Hepatic stellate cell (primary cell): ENCODE data around the gene RNPEPL1.
"Not testable (repeated sequence)": the region's sequence is repeated elsewhere in the genome, so short reads cannot be mapped to it uniquely, and the experiment has no call there.

Experiments used
- DNase-seq: peaks from one replicate; pipeline ENCODE4 v3.0.0; 2011; ENCODE audit warnings: low spot score

The RNPEPL1 gene, protein sequence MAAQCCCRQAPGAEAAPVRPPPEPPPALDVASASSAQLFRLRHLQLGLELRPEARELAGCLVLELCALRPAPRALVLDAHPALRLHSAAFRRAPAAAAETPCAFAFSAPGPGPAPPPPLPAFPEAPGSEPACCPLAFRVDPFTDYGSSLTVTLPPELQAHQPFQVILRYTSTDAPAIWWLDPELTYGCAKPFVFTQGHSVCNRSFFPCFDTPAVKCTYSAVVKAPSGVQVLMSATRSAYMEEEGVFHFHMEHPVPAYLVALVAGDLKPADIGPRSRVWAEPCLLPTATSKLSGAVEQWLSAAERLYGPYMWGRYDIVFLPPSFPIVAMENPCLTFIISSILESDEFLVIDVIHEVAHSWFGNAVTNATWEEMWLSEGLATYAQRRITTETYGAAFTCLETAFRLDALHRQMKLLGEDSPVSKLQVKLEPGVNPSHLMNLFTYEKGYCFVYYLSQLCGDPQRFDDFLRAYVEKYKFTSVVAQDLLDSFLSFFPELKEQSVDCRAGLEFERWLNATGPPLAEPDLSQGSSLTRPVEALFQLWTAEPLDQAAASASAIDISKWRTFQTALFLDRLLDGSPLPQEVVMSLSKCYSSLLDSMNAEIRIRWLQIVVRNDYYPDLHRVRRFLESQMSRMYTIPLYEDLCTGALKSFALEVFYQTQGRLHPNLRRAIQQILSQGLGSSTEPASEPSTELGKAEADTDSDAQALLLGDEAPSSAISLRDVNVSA

DNA sequence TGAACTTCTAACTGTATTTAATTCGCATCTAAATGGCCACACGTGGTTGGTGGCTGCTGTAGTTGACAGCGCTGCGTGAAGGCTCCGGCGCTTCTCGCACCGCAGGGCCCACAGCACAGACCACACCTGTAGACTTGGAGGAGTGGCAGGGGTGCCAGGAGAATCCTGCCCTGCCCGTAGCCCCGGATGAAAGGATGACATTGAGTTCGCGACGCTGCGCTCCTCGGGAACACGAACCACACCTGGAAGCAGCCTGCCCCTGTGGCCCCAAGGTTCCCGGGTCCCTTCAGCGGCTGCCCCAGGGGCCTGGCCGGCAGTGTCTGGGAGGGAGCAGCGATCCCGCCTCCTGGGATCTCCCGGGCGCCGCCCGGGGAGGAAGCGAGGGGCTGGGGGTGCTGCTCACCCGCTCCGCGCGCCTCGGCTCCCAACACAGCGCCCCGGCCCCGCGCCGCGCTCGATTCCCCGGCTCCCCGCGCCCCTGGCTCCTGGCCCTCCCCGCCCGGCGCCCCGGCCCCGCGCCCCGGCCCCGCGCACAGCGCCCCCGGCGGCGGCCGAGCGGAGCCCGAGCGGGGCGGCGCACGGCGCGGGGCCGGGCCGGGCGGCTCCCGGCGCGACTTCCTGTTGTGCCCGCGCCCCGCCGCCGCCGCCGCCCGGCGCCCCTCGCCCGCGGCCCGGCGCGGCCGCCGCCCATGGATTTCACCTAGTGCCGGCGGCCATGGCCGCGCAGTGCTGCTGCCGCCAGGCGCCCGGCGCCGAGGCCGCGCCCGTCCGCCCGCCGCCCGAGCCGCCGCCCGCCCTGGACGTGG lies at the start of gene RNPEPL1:
Gene RNPEPL1 (plus strand): TSS at position 613 of the 806 bp plus-strand sequence. CDS start 103 bp downstream, at position 716.
- peak; percentile 61 for DNase-seq

DNA sequence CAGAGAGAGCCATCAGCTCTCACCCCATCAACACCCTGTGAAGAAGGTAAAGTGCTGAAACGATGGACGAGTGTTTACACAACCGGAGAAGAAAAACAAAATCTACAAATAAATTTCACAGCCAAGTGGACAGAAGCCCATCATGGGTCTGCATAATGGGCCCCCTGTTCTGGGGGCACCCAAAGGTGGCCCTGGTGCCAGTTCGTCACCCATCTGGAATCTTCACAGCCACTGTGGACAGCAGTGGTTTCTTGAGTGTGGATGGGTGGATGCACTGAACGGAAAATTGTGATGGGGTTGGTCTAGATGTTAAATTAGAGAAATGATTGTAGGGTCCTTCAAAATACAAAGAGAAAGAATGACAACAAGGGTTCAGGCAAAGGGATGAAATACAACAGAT lies 49.3 kb upstream of the RNPEPL1 start:
- no peak for DNase-seq

DNA sequence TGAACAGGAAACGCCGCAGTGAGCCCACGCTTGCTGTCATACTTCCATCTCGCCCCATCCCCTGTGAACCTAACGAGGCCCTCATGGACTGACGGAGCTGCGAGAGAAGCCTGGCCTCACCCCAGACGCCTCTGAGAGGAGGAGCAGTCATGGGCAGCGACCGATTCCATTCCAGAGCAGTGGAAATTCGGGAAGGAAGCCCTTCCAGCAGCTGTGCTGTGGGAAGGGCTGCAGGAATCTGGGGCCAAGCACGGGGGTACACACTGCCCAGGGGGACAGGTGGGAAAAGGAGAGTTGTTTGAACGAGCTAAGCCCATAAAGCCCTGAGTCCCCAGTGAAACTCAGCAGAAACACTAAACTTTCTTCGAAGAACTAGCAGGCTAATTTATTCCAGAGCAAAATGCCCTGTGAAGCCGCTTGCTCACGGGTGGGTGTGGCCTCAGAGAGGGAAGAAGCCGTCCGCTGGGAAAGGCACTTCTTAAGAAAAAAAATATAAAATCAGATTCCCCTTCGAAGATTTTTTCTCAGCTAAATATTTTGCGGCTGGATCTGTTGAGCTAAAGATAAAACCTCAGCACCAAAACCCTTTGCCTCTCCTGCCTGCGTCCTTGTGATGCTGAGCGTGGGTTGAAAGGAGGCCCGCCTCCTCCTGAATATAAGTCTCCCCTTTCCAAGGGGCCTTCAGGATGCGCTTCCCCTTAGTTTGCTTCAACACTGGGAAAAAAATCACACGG lies 48.7 kb upstream of the RNPEPL1 start:
- DNase-seq = no peak

DNA sequence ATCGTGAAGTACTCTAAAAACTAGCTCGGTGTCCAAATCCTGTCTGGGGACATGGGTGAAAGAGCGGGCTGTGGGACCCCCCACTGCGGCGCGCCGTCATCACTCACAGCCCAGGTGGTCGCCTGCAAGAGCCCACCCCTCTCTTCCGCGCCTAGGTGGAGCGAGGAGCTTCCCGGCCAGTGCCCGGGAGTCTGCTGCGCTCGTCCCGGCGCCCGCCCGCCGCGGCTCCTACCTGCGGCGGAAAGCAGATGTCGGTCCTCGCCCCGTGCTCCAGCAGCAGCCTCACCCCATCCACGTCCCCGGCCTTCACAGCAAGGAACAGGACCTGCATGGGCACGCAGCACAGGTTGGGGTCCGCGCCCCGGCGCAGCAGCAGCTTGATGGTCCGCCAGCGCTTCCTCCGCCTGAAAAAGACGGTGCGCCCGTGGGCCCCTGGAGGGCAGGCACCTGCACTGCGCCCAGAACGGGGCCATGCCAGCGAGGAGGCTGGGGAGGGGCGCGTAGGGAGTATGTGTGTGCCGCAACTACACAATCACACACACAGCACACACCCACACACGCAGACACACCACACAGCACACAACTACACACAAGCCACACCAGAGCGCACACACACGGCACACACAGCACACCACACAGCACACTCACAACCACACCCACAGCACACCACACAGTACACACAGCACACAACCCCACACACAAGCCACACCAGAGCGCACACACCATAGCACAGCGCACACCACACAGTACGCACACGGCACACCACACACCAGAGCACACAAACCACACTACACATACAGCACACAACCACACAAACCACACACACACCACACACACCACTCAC lies 47.9 kb upstream of the RNPEPL1 start:
- no peak for DNase-seq

DNA sequence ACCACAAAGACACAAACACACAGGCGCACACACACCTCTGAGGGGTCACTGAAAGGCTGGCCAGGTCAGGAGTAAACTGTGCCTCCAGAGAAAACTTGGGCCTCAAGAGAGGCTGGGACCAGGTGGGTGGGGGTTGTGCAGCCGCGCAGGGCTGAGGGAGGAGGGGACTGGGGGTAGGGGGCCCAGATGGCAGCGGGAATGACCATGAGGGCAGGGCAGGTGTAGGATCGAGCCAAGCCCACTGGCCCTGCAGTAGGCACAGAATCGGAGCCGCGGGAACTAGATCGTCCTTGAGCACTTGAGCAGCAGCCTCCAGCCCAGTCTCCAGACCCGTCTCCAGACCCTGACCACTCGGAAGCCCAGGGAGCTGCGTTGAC lies 47.3 kb upstream of the RNPEPL1 start:
- no peak for DNase-seq

DNA sequence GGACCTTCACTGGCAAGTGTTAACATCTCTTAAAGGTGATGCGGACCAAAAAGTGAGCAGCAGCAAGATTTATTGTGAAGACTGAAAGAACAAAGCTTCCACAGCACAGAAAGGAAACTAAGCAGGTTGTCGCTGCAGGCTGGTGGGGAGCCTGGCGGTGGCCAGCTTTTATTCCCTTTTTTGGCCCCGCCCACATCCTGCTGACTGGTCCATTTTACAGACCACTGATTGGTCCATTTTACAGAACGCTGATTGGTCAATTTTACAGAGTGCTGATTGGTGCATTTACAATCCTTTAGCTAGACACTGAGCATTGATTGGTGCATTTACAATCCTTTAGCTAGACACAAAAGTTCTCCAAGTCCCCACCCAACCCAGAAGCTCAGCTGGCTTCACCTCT lies 46.4 kb upstream of the RNPEPL1 start:
- DNase-seq = not testable (repeated sequence)

DNA sequence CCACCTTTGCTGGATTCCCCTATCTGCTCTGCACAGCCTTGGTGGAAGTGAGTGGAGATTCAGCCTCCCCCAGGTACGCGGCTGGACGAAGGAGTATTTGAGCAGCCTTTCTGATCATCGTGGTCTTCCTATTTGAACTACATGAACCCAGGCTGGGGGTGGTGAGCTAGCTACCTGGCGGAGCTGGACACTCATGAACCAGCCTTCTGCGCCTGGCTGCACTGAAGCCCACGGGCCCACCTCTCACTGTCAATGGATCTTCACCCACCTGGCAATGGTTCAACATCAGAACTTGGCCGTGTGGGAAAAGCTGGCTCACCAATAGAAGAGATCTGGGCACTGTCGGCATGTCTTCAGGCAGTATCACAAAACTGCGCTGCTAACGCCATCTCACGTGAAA lies 45.9 kb upstream of the RNPEPL1 start:
- no peak for DNase-seq

DNA sequence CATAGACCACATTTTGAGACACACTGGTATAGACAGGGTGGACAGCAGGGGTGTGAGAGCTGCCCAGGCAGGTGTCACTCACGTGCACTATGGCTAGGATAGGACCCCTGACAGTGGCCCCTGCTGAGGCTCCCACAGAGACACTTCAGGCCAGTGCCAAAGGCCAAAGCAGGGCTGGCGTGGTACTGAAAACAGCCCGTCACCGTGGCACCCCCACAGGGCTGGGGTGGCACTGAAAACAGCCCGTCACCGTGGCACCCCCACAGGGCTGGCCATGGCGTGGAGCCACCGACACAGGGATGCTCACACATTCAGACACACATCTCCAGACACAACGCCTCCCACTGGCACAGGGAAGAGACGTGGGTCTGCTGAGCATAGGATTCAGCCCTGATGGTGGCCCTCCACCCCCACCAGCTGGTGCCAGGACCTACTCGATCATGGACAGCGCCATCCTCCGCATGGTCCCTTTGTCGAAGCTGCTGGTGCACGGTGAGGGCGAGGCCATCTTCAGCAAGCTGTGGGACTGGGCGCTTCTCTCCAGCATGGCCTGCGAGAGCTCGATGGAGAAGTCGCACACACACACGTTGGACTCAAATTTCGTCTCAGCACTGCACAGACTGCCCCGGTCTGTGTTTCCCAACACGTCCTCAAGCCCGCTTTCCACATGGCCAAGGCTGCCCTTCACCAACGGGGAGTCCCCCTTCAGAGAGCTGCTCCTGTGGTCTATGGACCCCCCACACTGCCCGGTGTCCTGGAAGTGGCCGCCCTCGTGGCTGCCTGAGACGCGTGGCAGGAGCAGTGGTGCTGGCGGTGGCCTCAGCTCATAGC lies 44.6 kb upstream of the RNPEPL1 start:
- DNase-seq = no peak

DNA sequence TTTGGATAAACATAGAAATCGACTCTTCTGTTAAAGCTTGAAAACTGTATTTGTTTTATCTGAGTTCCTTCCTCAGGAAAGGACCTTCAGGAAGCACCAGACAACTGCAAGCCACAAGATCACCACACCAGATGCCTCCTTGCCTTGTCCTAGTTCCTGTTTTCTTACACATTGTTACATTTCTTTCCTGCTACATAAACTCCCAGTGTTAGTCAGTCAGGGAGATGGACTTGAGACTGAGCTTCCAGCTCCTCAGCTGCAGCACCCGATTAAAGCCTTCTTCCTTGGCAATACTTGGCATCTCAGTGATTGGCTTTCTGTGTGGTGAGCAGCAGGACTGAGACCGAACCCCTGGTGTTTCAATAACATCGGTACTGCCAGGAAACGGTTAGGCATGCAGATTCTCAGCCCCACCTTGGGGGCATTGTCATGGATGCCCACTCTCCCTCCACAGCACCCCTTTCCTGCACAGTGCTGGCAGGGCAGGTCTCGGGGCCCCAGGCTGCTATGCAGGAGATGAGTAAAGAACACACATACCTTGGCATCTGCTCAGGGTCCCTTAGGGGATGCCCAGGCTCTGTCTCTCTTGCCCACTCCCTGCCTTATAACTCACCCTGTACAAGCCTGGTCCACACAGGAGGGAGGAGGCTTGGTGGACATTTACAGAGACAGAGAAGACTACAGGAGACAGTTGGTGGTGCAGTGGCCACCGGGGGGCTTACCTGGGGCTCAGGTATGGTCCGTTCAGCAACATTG lies 43.1 kb upstream of the RNPEPL1 start:
- DNase-seq = no peak

DNA sequence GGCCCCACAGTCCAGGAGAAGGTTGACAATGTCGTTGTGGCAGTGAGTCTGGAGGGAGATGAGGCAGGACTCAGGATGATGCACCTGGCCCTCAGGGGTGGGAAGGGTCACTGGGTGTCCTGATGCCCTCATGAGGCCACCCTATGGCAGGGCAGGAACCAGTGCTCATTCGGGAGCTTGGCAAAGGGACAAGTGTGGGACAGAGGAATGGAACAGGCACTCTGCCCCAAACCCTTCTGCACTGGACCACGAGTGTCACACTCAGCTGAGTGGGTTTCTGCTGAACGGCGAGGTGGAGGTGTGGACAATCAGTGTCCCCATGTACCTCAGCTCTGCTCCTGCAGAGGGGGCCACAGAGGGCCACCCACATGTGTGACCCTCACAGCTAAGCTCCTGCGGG lies 42.5 kb upstream of the RNPEPL1 start:
- no peak for DNase-seq

DNA sequence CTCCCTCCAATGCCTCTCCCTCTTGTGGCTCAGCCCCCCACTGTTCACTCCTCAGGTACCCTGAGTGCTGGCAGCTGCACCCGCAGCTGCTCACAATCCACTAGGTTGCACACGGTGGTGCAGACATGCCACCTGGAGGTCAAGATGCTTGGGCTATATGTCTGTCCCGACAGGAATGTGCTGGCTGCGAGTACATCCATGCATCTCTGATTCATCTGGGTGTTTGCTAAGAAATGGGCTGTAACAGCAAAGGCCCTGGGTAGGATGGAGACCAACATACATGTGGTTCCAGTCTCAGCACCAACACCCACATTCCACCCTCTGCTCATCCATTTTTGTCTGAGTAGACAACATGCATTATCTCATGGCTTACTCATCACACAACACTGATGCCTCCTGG lies 41.8 kb upstream of the RNPEPL1 start:
- no peak for DNase-seq

DNA sequence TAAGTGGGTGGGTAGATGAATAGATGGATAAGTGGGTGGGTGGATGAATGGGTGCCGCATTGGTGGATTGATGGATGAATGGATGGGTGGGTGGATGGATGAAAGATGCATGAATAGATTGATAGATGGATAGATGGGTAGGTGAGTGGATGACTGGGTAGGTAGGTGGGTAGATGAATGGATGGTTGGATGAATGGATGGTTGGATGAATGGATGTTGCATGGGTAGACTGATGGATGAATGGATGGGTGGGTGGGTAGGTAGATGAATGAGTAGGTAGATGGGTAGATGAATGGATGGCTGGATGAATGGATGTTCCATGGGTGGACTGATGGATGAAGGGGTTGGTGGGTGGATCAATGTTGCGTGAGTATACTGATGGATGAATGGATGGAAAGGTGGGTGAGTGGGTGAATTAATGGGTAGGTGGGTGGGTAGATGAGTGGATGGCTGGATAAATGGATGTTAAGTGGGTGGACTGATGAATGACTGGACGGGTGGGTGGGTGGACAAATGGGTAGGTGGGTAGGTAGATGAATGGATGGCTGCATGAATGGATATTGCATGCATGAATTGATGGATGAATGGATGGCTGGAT lies 41.0 kb upstream of the RNPEPL1 start:
- no peak for DNase-seq

DNA sequence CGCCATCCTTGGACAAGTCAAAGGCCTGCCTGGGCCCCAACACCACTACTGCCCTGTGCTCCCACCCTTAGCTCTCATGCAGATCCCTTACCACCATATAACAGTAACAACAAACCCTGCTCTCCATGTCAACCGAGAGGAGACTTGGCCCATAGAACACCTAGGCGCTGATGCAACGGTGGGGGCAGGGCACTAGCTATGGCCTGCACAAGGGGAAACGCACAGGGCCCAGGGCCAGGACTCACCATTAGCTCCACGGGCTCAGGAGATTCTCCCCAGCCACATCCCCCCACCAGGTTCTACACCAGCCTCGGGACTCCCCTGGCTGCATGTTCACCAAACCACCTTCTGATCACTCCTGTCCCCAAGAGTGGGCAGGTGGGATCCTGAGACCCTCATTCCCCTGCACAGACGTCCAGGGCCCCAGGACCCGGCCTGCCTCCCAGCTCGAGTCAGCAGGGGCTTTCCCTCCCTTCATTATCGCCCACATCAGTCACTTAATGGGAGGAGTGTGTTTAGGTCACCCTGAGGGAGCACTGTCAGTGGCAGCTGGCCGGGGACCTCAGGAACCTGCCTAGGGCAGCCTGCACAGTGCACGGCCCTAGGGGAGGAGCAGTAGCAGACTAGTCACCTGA lies 39.8 kb upstream of the RNPEPL1 start:
- no peak for DNase-seq

DNA sequence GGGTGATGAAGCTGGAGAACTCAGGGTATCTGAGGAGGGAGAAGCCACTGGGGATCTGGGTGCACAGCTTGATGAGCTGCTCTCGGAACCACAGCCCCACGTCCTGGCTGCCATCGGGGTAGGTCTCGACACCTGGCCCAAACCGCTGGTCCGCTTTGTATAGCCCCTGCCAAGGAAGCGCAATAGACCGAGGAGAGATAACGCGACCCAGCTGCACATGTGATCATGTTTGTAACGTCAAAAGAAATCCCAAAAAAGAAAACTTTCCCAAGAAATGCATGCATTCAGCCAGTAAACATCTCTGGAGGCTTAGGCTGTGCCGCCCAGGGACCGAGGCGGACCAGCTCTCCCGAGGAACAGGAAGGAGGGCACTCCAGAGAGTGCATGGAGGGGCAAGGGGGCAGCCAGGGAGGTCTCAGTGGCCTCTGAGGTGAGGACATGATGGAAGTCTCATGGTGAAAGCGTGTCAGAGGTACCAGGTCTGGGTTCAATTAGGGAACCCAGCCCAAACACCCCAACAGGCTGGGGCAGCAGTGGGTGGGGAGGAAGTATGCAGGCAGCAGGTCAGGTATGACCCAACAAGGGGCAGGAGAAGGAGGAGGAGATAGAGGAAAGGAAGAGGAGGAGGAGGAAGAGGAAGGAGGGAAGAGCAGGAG lies 38.8 kb upstream of the RNPEPL1 start:
- DNase-seq = no peak

DNA sequence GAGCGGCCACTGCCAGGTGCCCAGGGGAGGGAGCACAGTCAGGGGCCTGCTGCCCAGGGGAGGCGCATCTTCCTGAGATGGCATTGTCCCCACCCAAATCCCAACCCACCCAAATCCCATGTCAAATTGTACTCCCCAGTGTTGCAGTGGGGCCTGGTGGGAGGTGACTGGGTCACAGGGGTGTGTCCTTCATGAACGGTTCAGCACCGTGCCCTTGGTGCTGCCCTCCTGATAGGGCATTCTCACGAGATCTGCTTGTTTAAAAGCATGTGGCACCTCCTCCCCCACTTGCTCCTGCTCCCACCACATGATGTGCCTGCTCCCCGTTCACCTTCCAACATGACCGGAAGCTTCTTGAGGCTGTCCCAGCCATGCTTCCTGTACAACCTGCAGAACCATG lies 38.1 kb upstream of the RNPEPL1 start:
- no peak for DNase-seq

DNA sequence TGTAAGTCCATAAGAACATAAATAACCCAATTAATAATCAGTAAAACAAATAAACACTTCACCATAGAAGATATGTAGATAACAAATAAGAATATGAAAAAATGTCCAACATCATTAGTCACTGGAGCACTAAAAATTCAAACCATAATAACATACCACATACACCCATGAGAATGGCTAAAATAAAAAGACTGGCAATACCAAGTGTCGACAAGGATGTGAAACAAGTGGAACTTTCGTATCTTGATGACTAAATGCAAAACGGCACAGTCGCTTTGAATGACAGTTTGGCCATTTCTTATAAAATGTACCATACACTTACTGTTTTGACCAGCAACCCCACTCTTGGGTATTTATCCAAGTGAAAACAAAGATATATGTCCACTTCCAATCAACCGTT lies 37.2 kb upstream of the RNPEPL1 start:
- DNase-seq = no peak

DNA sequence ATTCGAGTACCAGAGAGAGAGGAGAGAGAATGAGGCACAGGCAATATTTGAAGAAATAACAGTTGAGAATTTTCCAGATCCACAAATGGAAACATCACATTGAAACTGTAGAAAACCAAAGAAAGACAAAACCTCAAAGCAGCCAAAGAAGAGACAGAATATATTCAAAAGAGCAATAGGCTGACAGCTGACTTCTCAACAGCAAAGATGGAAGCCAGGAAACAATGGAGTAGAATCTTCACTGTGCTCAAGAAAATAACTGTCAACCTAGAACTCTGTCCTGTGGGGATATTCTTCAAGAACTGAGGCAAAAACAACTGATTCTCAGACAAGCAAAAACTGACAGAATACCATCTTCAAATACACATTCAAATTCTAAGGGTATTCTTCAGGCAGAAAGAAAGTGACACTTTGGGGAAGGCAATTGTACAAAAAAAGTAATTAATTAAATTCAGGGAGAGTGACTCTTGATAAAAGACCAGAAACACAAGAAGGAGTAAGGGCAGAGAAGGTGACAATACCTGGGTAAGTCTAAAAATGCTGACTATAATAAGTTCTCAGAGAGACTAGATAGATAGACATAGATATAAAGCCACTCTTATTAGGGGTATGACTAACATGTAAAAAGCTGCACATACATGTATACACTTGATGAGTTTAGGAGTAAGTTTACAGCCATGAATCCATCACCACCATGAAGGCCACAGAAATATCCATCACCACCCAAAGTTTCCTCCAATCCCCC lies 36.1 kb upstream of the RNPEPL1 start:
- no peak for DNase-seq
